ENCODE measurements around the gene EGLN3.
A peak's percentile ranks its signal among the peaks of the same experiment; 100 is the strongest.
"Not testable (repeated sequence)": the region's sequence is repeated elsewhere in the genome, so short reads cannot be mapped to it uniquely, and the experiment has no call there.

Gene EGLN3

GRCh38 chr14:33950320-33951182 is at the start of gene EGLN3:
Gene EGLN3 (minus strand): TSS chr14:33951074. CDS start chr14:33950752, 322 bp downstream.
- peak; percentile 79 for DNase-seq

GRCh38 chr14:34000396-34000795 is 49.5 kb upstream of the EGLN3 start:
- DNase-seq = no peak

GRCh38 chr14:33999771-34000291 is 49.0 kb upstream of the EGLN3 start:
- DNase-seq = no peak

GRCh38 chr14:33997611-33998010 is 46.7 kb upstream of the EGLN3 start:
- no peak for DNase-seq

- no peak for DNase-seq
Measured at GRCh38 chr14:33996462-33996861, 45.6 kb upstream of the EGLN3 start.

- no peak for DNase-seq
Measured at GRCh38 chr14:33993246-33993645, 42.4 kb upstream of the EGLN3 start.

- no peak for DNase-seq
Measured at GRCh38 chr14:33992274-33993007, 41.6 kb upstream of the EGLN3 start.

GRCh38 chr14:33990790-33991189 is 39.9 kb upstream of the EGLN3 start:
- DNase-seq = no peak

- DNase-seq = no peak
Measured at GRCh38 chr14:33987565-33988080, 36.7 kb upstream of the EGLN3 start.

GRCh38 chr14:33986804-33987203 is 35.9 kb upstream of the EGLN3 start:
- DNase-seq = no peak

GRCh38 chr14:33985242-33985641 is 34.4 kb upstream of the EGLN3 start:
- no peak for DNase-seq

GRCh38 chr14:33979613-33980276 is 28.9 kb upstream of the EGLN3 start:
- no peak for DNase-seq

- DNase-seq = no peak
Measured at GRCh38 chr14:33978892-33979612, 28.2 kb upstream of the EGLN3 start.

- no peak for DNase-seq
Measured at GRCh38 chr14:33972583-33973081, 21.8 kb upstream of the EGLN3 start.

GRCh38 chr14:33969846-33970245 is 19.0 kb upstream of the EGLN3 start:
- not testable (repeated sequence) for DNase-seq

GRCh38 chr14:33968722-33969121 is 17.8 kb upstream of the EGLN3 start:
- DNase-seq = no peak

- no peak for DNase-seq
Measured at GRCh38 chr14:33967138-33967537, 16.3 kb upstream of the EGLN3 start.

- no peak for DNase-seq
Measured at GRCh38 chr14:33966276-33966675, 15.4 kb upstream of the EGLN3 start.

GRCh38 chr14:33964599-33965317 is 13.9 kb upstream of the EGLN3 start:
- DNase-seq = no peak

GRCh38 chr14:33963892-33964291 is 13.0 kb upstream of the EGLN3 start:
- no peak for DNase-seq

GRCh38 chr14:33962466-33962865 is 11.6 kb upstream of the EGLN3 start:
- DNase-seq = not testable (repeated sequence)

Data from activated CD4-positive, alpha-beta T cell treated with anti-CD3 and anti-CD28 coated beads, Interleukin-2, Interleukin-6, amounts not matched to agents 100 ng/mL and 50 ng/mL, durations not matched to agents 16 hours and 8 hours (primary cell).